Osteocyte (in vitro differentiated cells): ENCODE measurements around the gene CD44. TPM values are rescaled to one million over a fixed set of nuclear protein-coding genes. Genes with fewer than 3 reads are reported as not detected.
A peak's percentile ranks its signal among the peaks of the same experiment; 100 is the strongest.

Experiments used
- DNase-seq: peaks from one replicate; pipeline ENCODE4 v3.0.0; 2021; ENCODE audit warnings: mixed read lengths; ENCODE audit not compliant: unreplicated experiment; ENCODE audit errors: extremely low spot score
- H3K27ac Mint-ChIP-seq: one replicate; pipeline ENCODE4 v1.8.0; 2021; ENCODE audit warnings: mild to moderate bottlenecking, mixed read lengths; ENCODE audit not compliant: unreplicated experiment
- H3K27me3 Mint-ChIP-seq: one replicate; pipeline ENCODE4 v1.8.0; 2021; ENCODE audit warnings: mixed read lengths; ENCODE audit not compliant: unreplicated experiment
- H3K36me3 Mint-ChIP-seq: one replicate; pipeline ENCODE4 v1.8.0; 2021; ENCODE audit warnings: mixed read lengths; ENCODE audit not compliant: unreplicated experiment
- H3K4me1 Mint-ChIP-seq: one replicate; pipeline ENCODE4 v1.8.0; 2021; ENCODE audit warnings: mixed read lengths; ENCODE audit not compliant: unreplicated experiment
- H3K4me3 Mint-ChIP-seq: one replicate; pipeline ENCODE4 v1.8.0; 2021; ENCODE audit warnings: mild to moderate bottlenecking, moderate library complexity, mixed read lengths; ENCODE audit not compliant: unreplicated experiment
- H3K9me3 Mint-ChIP-seq: one replicate; pipeline ENCODE4 v1.8.0; 2021; ENCODE audit warnings: mixed read lengths; ENCODE audit not compliant: unreplicated experiment
- CTCF ChIP-seq: fragments of 200-600 bp; sonication (generic); IDR thresholded peaks from 2 replicates; pipeline ENCODE4 v1.5.0; 2021; ENCODE audit warnings: antibody characterized with exemption, mild to moderate bottlenecking, moderate library complexity
- total RNA-seq: library from RNA; stranded (reverse); gene quantifications from 2 replicates; pipeline ENCODE4 v1.2.1, GENCODE V29; 2021

The CD44 gene
- total RNA-seq, 1 donor from 2014 or later, result 283 TPM

GRCh38 chr11:35255514-35255913 lies 116.5 kb downstream of the CD44 start:
- no peak for TF ChIP-seq CTCF
- no peak for DNase-seq
- Mint-ChIP-seq H3K27me3 (no peaks in the 10 kb centered on the region), H3K4me3 (no peak overlapping the region), H3K36me3 (no peaks in the 10 kb centered on the region), H3K27ac (no peak overlapping the region), H3K4me1 (peaks cover 9% of the 10 kb centered on the region), H3K9me3 (no peaks in the 10 kb centered on the region)

- H3K4me3 Mint-ChIP-seq, result no peak overlapping the region
- no peaks in the 10 kb centered on the region for H3K9me3 Mint-ChIP-seq
- H3K27ac Mint-ChIP-seq, result no peak overlapping the region
- H3K27me3 Mint-ChIP-seq, result no peaks in the 10 kb centered on the region
- H3K36me3 Mint-ChIP-seq, result no peaks in the 10 kb centered on the region
- no peak for DNase-seq
- peaks cover 12% of the 10 kb centered on the region for H3K4me1 Mint-ChIP-seq
- TF ChIP-seq CTCF, result no peak
These were observed 117.3 kb downstream of the CD44 start for GRCh38 chr11:35256296-35256695.

GRCh38 chr11:35257281-35257680 lies 118.3 kb downstream of the CD44 start:
- peaks cover 12% of the 10 kb centered on the region for H3K4me1 Mint-ChIP-seq
- no peaks in the 10 kb centered on the region for H3K9me3 Mint-ChIP-seq
- H3K36me3 Mint-ChIP-seq, result no peaks in the 10 kb centered on the region
- no peak for TF ChIP-seq CTCF
- H3K27me3 Mint-ChIP-seq, result no peaks in the 10 kb centered on the region
- H3K27ac Mint-ChIP-seq, result no peak overlapping the region
- no peak for DNase-seq
- H3K4me3 Mint-ChIP-seq, result no peak overlapping the region

GRCh38 chr11:35259529-35259928 lies 120.6 kb downstream of the CD44 start:
- DNase-seq, result no peak
- TF ChIP-seq CTCF, result no peak
- Mint-ChIP-seq H3K27ac (no peak overlapping the region), H3K9me3 (no peaks in the 10 kb centered on the region), H3K4me3 (no peak overlapping the region), H3K36me3 (no peaks in the 10 kb centered on the region), H3K27me3 (no peaks in the 10 kb centered on the region), H3K4me1 (peaks cover 12% of the 10 kb centered on the region)

- no peaks in the 10 kb centered on the region for H3K9me3 Mint-ChIP-seq
- peaks cover 12% of the 10 kb centered on the region for H3K4me1 Mint-ChIP-seq
- DNase-seq, result no peak
- H3K36me3 Mint-ChIP-seq, result no peaks in the 10 kb centered on the region
- no peak for TF ChIP-seq CTCF
- no peaks in the 10 kb centered on the region for H3K27me3 Mint-ChIP-seq
- H3K4me3 Mint-ChIP-seq, result no peak overlapping the region
- H3K27ac Mint-ChIP-seq, result peak overlapping the region; percentile 73
These were observed 121.5 kb downstream of the CD44 start for GRCh38 chr11:35260342-35260985.
